H9 (cell line): ENCODE data around the gene SDHAF2. TPM values are rescaled to one million over a fixed set of nuclear protein-coding genes. Genes with fewer than 3 reads are reported as not detected.

Experiments used
- DNase-seq: peaks from one replicate; pipeline ENCODE4 v3.0.0-alpha.2; 2017
- H2AFZ ChIP-seq: one replicate; pipeline ENCODE4 v1.6.1; 2013; ENCODE audit warnings: mild to moderate bottlenecking, low read length, control low read depth, moderate library complexity
- H2AK5ac ChIP-seq: 2 replicates; pipeline ENCODE4 v1.6.1; 2013; ENCODE audit warnings: low read length, control low read depth, mixed read lengths; ENCODE audit not compliant: insufficient read length
- H2BK120ac ChIP-seq: one replicate; pipeline ENCODE4 v1.6.1; 2013; ENCODE audit warnings: low read depth, mild to moderate bottlenecking, low read length, control low read depth, inconsistent platforms; ENCODE audit not compliant: poor library complexity, severe bottlenecking
- H2BK12ac ChIP-seq: 2 replicates; pipeline ENCODE4 v1.6.1; 2013; ENCODE audit warnings: low read length, control low read depth, mixed read lengths, low read depth; ENCODE audit not compliant: insufficient read length
- H2BK15ac ChIP-seq: 2 replicates; pipeline ENCODE4 v1.6.1; 2013; ENCODE audit warnings: low read depth, low read length, control low read depth
- H2BK20ac ChIP-seq: one replicate; pipeline ENCODE4 v1.6.1; 2013; ENCODE audit warnings: low read depth, mild to moderate bottlenecking, low read length, control low read depth, inconsistent platforms; ENCODE audit not compliant: poor library complexity, severe bottlenecking
- H2BK5ac ChIP-seq: 2 replicates; pipeline ENCODE4 v1.6.1; 2013; ENCODE audit warnings: low read length, control low read depth, mixed read lengths; ENCODE audit not compliant: insufficient read length
- H3K14ac ChIP-seq: 2 replicates; pipeline ENCODE4 v1.6.1; 2013; ENCODE audit warnings: low read length, control low read depth; ENCODE audit not compliant: insufficient read depth
- H3K18ac ChIP-seq: 2 replicates; pipeline ENCODE4 v1.6.1; 2013; ENCODE audit warnings: low read depth, mild to moderate bottlenecking, mixed read lengths, low read length, control low read depth; ENCODE audit not compliant: insufficient read length
- H3K23ac ChIP-seq: 2 replicates; pipeline ENCODE4 v1.6.1; 2013; ENCODE audit warnings: low read length, control low read depth, mixed read lengths, low read depth; ENCODE audit not compliant: insufficient read length
- H3K23me2 ChIP-seq: 2 replicates; pipeline ENCODE4 v1.6.1; 2013; ENCODE audit warnings: low read depth, mild to moderate bottlenecking, mixed read lengths, low read length, control low read depth; ENCODE audit not compliant: insufficient read length, poor library complexity, severe bottlenecking
- H3K27ac ChIP-seq: 2 replicates; pipeline ENCODE4 v1.5.1; 2013; ENCODE audit warnings: low read length, control low read depth, mixed read lengths, low read depth; ENCODE audit not compliant: insufficient read length
- H3K27me3 ChIP-seq: 2 replicates; pipeline ENCODE4 v1.6.1; 2013; ENCODE audit warnings: low read length, control low read depth, inconsistent platforms; ENCODE audit not compliant: insufficient read depth
- H3K4ac ChIP-seq: 2 replicates; pipeline ENCODE4 v1.6.1; 2013; ENCODE audit warnings: low read depth, mild to moderate bottlenecking, control low read depth, inconsistent platforms, low read length, moderate library complexity
- H3K4me1 ChIP-seq: 2 replicates; pipeline ENCODE4 v1.6.1; 2013; ENCODE audit warnings: low read length, control low read depth, inconsistent platforms; ENCODE audit not compliant: insufficient read depth
- H3K4me2 ChIP-seq: 2 replicates; pipeline ENCODE4 v1.6.1; 2013; ENCODE audit warnings: low read length, control low read depth, mixed read lengths; ENCODE audit not compliant: insufficient read length, insufficient read depth
- H3K56ac ChIP-seq: 2 replicates; pipeline ENCODE4 v1.6.1; 2013; ENCODE audit warnings: low read depth, mild to moderate bottlenecking, mixed read lengths, low read length, control low read depth; ENCODE audit not compliant: insufficient read length
- H3K79me1 ChIP-seq: 2 replicates; pipeline ENCODE4 v1.6.1; 2013; ENCODE audit warnings: low read depth, mild to moderate bottlenecking, moderate library complexity, low read length, control low read depth, inconsistent platforms; ENCODE audit not compliant: insufficient read depth, poor library complexity, severe bottlenecking
- H3K79me2 ChIP-seq: 2 replicates; pipeline ENCODE4 v1.6.1; 2013; ENCODE audit warnings: low read length, control low read depth, inconsistent platforms; ENCODE audit not compliant: insufficient read depth
- H3K9ac ChIP-seq: 2 replicates; pipeline ENCODE4 v1.6.1; 2013; ENCODE audit warnings: low read length, control low read depth, mixed read lengths; ENCODE audit not compliant: insufficient read length; ENCODE audit errors: extremely low read depth
- H3K9me3 ChIP-seq: one replicate; pipeline ENCODE4 v1.6.1; 2013; ENCODE audit warnings: low read depth, low read length, inconsistent platforms; ENCODE audit not compliant: control insufficient read depth
- H3T11ph ChIP-seq: one replicate; pipeline ENCODE4 v1.6.1; 2013; ENCODE audit warnings: mild to moderate bottlenecking, low read length, control low read depth, inconsistent platforms
- H4K20me1 ChIP-seq: one replicate; pipeline ENCODE4 v1.6.1; 2013; ENCODE audit not compliant: control insufficient read depth, insufficient read length, insufficient read depth
- H4K5ac ChIP-seq: 2 replicates; pipeline ENCODE4 v1.6.1; 2013; ENCODE audit warnings: low read depth, mild to moderate bottlenecking, mixed read lengths, low read length, control low read depth; ENCODE audit not compliant: insufficient read length
- H4K8ac ChIP-seq: replicated peaks from 2 replicates; pipeline ENCODE4 v1.6.1; 2013; ENCODE audit warnings: low read length, control low read depth, mixed read lengths, low read depth; ENCODE audit not compliant: insufficient read length
- H4K91ac ChIP-seq: 2 replicates; pipeline ENCODE4 v1.6.1; 2013; ENCODE audit warnings: low read depth, mild to moderate bottlenecking, moderate library complexity, mixed read lengths, low read length, control low read depth; ENCODE audit not compliant: insufficient read length
- H3K27ac Mint-ChIP-seq, 3 experiments: 2 replicates in 2 of 3; 3 replicates in 1 of 3; pipeline ENCODE4 v1.8.0; 2020 to 2021; ENCODE audit warnings: mixed read lengths in 3 of 3, mild to moderate bottlenecking in 1 of 3, moderate library complexity in 1 of 3
- H3K27me3 Mint-ChIP-seq: 2 replicates; pipeline ENCODE4 v1.8.0; 2021; ENCODE audit warnings: low read depth, mild to moderate bottlenecking, moderate library complexity, mixed read lengths
- H3K36me3 Mint-ChIP-seq, 3 experiments: 2 replicates in 2 of 3; 3 replicates in 1 of 3; pipeline ENCODE4 v1.8.0; 2020 to 2021; ENCODE audit warnings: low read depth in 3 of 3, mixed read lengths in 3 of 3; ENCODE audit not compliant: insufficient read depth in 1 of 3
- H3K4me1 Mint-ChIP-seq, 2 experiments: 2 replicates each; pipeline ENCODE4 v1.8.0; 2020; ENCODE audit warnings: mixed read lengths in 2 of 2
- H3K4me3 Mint-ChIP-seq, 2 experiments: 2 replicates in 1 of 2; 3 replicates in 1 of 2; pipeline ENCODE4 v1.8.0; 2020 to 2021; ENCODE audit warnings: mild to moderate bottlenecking in 2 of 2, mixed read lengths in 2 of 2, moderate library complexity in 1 of 2
- H3K9me3 Mint-ChIP-seq, 2 experiments: 2 replicates in 1 of 2; 3 replicates in 1 of 2; pipeline ENCODE4 v1.8.0; 2020; ENCODE audit warnings: mild to moderate bottlenecking in 2 of 2, mixed read lengths in 2 of 2, moderate library complexity in 1 of 2
- CTCF ChIP-seq: fragments of 200-600 bp; sonication (generic); conservative IDR thresholded peaks from 3 replicates; pipeline ENCODE4 v1.8.0; 2021; ENCODE audit warnings: antibody characterized with exemption, mild to moderate bottlenecking
- WGBS: extraction: QIAGEN DNeasy Blood & Tissue Kit; methylation state at CpG from one replicate; pipeline ENCODE4 v1.1.7; 2013; ENCODE audit warnings: missing lambda C conversion rate, low lambda C conversion rate, mixed read lengths; ENCODE audit not compliant: insufficient read length; ENCODE audit errors: extremely low coverage; 5-methylcytosine and 5-hydroxymethylcytosine counted together
- total RNA-seq: library from RNA; stranded (reverse); gene quantifications from 2 replicates; pipeline ENCODE4 v1.2.1, GENCODE V29; 2021

Gene SDHAF2
- total RNA-seq, 1 experiment from 2014 or later: 41.8 TPM

- no CpG with 5 or more reads among the region's 26 CpGs for WGBS
- H3K27ac ChIP-seq: no peak overlapping the region
Observed at GRCh38 chr11:61495801-61496601, 66.1 kb downstream of the SDHAF2 start.

More at GRCh38 chr11:61495801-61496601, 66.1 kb downstream of the SDHAF2 start:
- 0 out of 2 replicates have a peak, but pooled peaks cover 2% of the 10 kb centered on the region for H3K4me1 ChIP-seq
- no peak overlapping the region for H3T11ph ChIP-seq
- H3K14ac ChIP-seq: no peak overlapping the region; the same call in 1 of the 2 replicates
- H2AFZ ChIP-seq: no peak overlapping the region
- no peaks in the 10 kb centered on the region for H3K79me2 ChIP-seq
- H4K8ac ChIP-seq: no peak overlapping the region
- no peaks in the 10 kb centered on the region; a peak in 1 of 7 replicates for H3K36me3 Mint-ChIP-seq
- no peak overlapping the region for H3K18ac ChIP-seq
- peaks cover 10 to 22% of the 10 kb centered on the region in 2 experiments for H3K4me1 Mint-ChIP-seq
- H4K20me1 ChIP-seq: no peaks in the 10 kb centered on the region
- no peaks in the 10 kb centered on the region for H3K27me3 ChIP-seq
- no peak overlapping the region for H3K9ac ChIP-seq
- no peak overlapping the region for H4K5ac ChIP-seq
- no peak overlapping the region for H3K4me3 Mint-ChIP-seq
- no peak overlapping the region for H3K56ac ChIP-seq
- H3K4ac ChIP-seq: no peak overlapping the region
- no peak overlapping the region for H2BK15ac ChIP-seq
- H3K27me3 Mint-ChIP-seq: peaks cover 20% of the 10 kb centered on the region
- DNase-seq: no peak
- no peak overlapping the region for H3K27ac Mint-ChIP-seq
- no peak overlapping the region for H3K23ac ChIP-seq
- H2BK5ac ChIP-seq: no peak overlapping the region
- TF ChIP-seq CTCF: no peak
- H3K4me2 ChIP-seq: no peak overlapping the region
- H3K23me2 ChIP-seq: no peaks in the 10 kb centered on the region
- H4K91ac ChIP-seq: no peak overlapping the region
- no peaks in the 10 kb centered on the region for H3K9me3 Mint-ChIP-seq
- no peak overlapping the region for H2BK20ac ChIP-seq
- no peaks in the 10 kb centered on the region for H3K9me3 ChIP-seq
- no peaks in the 10 kb centered on the region for H3K79me1 ChIP-seq
- no peak overlapping the region for H2BK120ac ChIP-seq
- no peak overlapping the region for H2BK12ac ChIP-seq
- H2AK5ac ChIP-seq: no peak overlapping the region

Other genes with a start within 250 kb of the SDHAF2 start
- not detected in 2 replicates for gene PGA3, start 226.6 kb upstream of the SDHAF2 start, total RNA-seq
- not detected in 2 replicates for gene PGA4, start 207.8 kb upstream of the SDHAF2 start, total RNA-seq
- 0.33 TPM in 1 of 2 replicates, not detected in the other for gene PGA5, start 188.9 kb upstream of the SDHAF2 start, total RNA-seq
- 18.7 and 20.6 TPM in 2 replicates for gene VWCE, start 134.8 kb upstream of the SDHAF2 start, total RNA-seq
- 294 and 297 TPM in 2 replicates for gene DDB1, start 97.0 kb upstream of the SDHAF2 start, total RNA-seq
- 59.0 and 65.0 TPM in 2 replicates for gene TKFC, start 96.9 kb upstream of the SDHAF2 start, total RNA-seq
- gene CYB561A3, start 68.2 kb upstream of the SDHAF2 start, total RNA-seq: 21.7 and 23.1 TPM in 2 replicates
- 35.4 and 43.6 TPM in 2 replicates for gene TMEM138, start 67.8 kb upstream of the SDHAF2 start, total RNA-seq
- 24.3 and 25.2 TPM in 2 replicates for gene TMEM216, start 37.5 kb upstream of the SDHAF2 start, total RNA-seq
- 133 and 145 TPM in 2 replicates for gene CPSF7, start 149 bp upstream of the SDHAF2 start, total RNA-seq
- gene LRRC10B, start 78.6 kb downstream of the SDHAF2 start, total RNA-seq: 0.31 and 0.39 TPM in 2 replicates
- gene SYT7, start 151.0 kb downstream of the SDHAF2 start, total RNA-seq: 7.0 and 8.8 TPM in 2 replicates